Mucosa of gallbladder (tissue), 1 donor: Measurements from ENCODE around the gene CDH4. TPM values are rescaled to one million over a fixed set of nuclear protein-coding genes. Genes with fewer than 3 reads are reported as not detected.

Experiments used
- DNase-seq: peaks from one replicate; pipeline ENCODE4 v3.0.0-alpha.2; 2020; ENCODE audit warnings: low spot score
- total RNA-seq: library from RNA; stranded (reverse); gene quantifications from one replicate; pipeline ENCODE4 v1.2.1, GENCODE V29; 2021
- donor health status: DM: no; HTN: no; CAD: no.

Gene CDH4
- total RNA-seq, 1 donor from 2014 or later: 3.5 TPM

DNA sequence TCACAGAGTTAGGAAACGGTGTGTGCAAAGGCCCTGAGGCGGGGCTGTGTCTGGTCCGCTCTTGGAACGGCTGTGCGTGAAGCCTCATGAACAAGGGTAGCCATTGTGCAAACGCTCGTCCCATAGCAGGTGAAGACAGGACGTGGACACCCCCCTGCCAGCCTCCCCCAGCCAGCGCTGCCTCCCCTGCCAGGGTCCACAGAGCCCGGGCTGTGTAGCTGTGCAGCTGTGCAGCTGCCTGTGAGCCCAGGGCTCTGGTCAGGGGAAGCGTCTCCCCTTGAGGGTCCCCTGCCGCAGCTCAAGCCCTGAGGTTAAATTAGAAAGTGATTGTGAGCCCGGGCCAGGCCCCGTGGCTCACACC is 674.2 kb downstream of the CDH4 start:
- no peak for DNase-seq

DNA sequence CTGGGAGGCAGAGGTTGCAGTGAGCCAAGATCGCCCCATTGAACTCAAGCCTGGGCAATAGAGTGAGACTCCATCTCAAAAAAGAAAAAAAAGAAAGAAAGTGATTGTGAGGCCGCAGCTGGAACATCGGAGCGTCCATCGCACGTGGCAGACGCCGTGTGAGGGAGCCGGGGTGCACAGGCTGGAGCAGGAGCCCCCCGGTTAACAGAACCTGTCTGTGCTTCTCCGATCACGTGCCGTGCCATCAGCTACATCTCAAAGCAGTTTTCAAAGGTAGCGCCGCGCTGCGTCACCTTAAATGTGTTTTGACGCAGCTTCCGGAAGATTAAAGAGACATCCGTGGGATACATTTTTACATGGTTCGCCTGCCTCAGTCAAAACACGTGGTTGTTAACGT is 674.7 kb downstream of the CDH4 start:
- DNase-seq: no peak

DNA sequence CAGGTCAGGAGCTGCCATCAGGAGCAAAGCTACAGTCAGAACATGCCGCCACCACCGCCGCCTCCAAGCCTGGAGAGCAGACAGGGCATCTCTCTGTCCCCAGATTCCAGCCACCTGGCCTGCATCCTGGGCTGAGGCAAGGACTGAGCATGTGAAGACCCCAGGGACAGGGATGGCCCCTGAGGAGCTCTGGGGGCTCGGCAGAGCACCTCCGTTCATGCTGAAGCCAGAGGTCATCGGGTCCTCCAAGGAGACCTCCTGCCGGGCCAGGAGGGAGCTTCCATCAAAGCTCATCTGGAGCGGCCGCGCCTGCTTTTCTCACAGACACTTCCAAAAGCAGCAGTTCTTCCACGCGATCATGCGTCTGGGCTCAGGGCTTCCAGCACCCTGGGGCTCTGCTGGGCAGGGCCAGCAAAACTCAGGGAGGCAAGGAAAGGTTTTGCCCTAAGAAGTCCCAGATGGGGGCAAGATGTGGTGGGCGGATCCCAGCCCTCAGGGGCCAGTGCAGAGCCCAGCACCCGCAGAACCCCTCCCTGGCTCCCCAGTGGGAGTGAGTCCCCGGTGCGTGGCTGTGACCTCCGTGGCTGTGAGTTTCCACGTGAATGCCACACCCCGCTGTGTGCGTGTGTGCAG is 675.2 kb downstream of the CDH4 start:
- no peak for DNase-seq

DNA sequence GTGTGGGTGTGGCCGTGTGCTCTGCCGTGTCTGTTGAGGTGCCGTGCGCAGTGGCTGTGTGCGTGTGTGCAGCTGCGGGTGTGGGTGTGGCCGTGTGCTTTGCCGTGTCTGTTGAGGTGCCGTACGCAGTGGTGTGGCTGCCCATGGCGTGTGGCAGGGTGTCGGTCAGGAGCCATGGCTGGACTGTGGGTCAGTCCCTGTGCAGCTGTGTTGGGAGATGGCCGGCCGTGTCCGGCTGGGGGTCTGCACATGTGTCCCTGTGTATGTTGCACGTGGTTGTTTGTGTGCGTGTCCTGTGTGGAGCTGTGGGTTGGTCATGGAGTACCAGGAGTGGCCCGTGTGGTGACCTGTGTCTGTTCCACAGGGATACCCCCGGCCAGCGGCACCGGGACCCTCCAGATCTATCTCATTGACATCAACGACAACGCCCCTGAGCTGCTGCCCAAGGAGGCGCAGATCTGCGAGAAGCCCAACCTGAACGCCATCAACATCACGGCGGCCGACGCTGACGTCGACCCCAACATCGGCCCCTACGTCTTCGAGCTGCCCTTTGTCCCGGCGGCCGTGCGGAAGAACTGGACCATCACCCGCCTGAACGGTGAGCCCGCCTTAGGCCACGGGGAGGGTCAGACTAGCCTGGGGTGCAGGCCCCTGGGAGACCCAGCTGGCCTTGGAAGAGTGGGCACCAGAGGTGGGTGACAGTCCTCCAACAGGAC is 675.9 kb downstream of the CDH4 start:
- DNase-seq: no peak

DNA sequence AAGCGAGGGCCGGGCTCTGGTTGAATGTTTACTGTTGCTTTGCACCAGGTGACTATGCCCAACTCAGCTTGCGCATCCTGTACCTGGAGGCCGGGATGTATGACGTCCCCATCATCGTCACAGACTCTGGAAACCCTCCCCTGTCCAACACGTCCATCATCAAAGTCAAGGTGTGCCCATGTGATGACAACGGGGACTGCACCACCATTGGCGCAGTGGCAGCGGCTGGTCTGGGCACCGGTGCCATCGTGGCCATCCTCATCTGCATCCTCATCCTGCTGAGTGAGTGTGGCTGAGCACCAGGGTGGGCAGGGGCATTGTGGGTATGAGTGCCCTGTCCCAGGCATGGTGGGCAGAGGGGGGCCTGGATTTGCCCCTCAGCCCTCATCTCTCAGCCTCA is 677.5 kb downstream of the CDH4 start:
- DNase-seq: no peak

DNA sequence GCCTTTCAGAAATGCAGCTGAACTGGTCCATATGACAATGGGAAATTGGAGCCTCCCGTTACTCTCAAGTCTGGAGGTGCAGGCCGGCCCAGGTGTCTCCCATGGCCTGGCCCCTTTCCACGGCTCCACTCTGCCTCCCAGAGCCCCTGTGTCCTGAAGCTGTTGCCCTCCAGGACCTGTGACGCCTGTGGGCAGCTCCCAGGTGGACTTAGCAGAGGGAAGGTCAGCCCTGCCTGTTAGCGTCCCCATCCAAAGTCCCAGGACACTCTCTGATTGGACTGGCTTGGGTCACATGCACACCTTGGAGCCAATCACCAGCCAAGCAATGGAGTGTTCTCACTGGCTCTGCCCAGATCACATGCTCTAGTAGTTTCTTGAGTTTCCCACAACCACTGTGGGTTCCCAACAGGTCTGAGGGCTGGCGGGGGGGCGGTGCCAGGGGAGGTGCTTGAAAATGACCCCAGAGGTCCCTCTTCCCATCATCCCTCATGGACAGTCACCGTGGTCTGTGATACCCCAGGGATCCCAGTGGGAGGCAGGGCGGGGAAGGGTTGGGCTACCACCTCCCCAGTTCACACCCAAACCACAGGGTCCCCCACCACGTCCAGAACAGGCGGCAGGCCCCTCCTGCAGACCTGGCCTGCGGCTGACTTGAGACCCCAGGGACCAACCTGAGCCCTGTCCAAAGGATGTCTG is 678.1 kb downstream of the CDH4 start:
- no peak for DNase-seq

DNA sequence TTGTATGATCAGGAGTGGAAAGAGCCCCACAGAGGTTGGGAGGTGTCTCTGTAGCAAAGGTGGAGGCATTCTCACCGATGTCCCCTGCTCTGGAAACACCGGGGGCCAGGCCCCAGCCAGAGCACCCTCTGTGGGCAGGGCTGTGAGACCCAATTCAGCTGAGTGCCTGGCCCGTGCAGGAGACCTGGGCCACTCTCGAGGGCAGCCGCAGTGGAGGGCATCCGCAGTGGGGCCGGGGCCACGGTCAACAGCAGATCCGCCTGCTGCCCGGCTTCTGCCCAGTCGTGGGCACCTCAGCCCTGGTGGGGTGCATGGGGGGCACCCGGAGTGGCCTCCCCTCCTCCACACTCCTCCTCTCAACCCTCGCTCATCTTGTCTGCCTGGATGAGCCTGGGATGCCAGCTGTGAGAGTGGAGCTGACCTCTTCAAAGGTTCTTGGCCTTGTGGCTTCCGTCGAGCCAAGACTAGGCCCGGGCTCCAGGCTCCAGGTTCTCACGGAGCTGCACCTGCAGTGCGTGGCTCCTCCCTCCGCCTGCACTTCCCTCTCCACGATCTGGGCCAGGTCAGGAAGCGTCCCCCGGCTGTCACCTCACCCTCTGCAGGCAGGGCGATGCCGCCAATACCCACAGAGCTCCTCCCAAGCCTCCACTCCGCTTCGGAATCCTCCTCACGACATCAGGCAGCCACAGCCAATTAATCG is 678.9 kb downstream of the CDH4 start:
- DNase-seq: no peak

DNA sequence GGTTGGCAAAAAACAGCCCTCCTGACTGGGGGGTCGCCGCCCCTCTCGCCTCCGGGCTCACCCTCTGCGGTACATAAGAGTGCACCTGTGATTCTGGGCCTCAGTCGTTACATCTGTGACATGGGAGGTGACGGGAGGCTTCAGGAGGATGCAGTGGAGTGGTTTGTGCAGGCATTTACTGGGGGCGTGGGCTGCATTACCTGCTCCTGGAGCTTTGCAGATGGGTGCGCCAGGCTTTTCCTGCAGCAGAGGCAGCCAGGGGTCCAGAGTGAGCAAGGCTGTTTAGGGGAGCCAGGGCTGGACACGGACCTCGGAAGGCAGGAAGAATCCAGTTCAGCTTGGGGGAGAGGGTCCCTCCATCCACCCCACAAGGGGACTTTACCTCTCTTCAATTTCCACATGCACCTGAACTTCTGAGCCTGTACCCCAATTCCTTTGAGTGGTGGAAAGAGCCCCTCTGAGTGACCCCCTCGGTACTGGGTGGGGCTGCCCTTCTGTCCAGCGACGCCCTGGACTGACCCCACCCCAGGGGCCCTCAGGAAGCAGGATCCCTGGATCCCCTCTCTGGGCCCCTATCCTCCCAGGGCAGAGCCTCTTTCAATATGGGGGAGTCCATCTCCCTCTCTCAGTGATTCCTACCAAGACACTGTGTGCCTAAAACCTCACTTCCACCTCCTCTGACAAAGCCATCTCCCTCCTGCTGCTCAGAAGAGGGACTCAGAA is 679.6 kb downstream of the CDH4 start:
- DNase-seq: no peak

DNA sequence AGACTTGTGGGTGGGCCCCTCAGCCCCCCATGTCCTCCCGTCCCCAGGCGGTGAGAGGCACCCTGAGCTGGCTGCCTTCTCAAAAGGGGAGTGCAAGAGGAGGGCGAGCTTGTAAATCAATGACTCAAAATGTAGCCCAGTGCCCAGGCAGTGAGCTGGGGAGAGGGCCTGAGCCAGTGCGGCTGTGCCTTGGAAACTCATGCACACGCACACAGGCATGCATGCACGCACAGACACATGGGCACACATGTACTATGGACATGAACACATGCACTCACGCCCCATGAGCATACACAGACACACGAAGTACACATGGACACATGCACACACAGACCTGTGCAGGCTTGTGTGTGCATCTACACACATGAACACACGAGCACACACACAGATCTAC is 680.1 kb downstream of the CDH4 start:
- no peak for DNase-seq

DNA sequence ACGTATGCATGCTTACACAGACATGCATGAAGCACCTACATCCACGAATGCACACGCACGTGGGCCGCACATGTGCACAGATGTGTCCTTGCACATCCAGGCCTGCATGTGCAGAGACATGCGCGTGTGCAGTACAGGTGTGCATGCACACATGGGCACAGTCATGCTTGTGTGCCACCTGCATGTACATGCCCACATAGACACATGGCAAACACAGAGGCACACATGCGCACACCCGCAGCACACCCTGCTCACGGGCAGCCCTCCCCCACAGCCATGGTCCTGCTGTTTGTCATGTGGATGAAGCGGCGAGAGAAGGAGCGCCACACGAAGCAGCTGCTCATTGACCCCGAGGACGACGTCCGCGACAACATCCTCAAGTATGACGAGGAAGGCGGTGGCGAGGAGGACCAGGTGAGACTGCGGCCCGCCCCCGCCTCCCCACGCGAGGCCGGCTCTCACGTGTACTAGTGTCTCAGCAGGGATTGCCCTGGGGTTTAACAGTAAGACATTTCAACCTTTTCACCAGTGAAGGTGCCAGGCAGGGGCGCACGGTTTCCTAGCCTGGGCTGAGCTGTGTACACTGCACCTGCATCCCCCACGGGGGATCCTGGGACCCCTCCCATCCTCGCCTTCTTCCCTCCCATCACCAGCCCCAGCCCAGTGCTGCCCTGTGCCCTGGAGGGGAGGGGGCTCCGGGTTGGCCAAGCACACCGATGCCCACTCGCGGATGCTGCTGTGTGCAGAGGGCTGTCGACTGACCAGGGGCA is 680.8 kb downstream of the CDH4 start:
- DNase-seq: no peak

DNA sequence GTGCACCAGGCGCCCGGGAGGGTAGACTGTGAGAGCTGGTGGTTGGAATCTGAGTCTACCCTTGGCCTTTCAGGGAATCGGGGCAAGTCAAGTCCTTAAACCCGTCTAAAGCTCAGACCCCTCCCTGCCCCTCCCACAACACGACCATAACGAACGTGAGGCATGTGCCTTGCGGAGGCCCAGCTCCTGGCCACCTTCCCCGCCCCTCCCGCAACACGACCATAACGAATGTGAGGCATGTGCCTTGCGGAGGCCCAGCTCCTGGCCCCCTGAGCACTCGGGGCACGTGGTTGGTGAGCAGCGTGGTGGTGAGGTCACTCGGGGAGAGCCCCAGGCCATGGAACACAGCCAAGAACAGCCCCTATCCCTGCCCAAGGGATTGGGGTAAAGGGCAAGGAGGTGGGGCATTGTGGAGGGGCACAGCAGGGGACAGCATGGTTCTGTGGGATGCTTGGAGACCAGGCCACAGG is 681.5 kb downstream of the CDH4 start:
- no peak for DNase-seq

DNA sequence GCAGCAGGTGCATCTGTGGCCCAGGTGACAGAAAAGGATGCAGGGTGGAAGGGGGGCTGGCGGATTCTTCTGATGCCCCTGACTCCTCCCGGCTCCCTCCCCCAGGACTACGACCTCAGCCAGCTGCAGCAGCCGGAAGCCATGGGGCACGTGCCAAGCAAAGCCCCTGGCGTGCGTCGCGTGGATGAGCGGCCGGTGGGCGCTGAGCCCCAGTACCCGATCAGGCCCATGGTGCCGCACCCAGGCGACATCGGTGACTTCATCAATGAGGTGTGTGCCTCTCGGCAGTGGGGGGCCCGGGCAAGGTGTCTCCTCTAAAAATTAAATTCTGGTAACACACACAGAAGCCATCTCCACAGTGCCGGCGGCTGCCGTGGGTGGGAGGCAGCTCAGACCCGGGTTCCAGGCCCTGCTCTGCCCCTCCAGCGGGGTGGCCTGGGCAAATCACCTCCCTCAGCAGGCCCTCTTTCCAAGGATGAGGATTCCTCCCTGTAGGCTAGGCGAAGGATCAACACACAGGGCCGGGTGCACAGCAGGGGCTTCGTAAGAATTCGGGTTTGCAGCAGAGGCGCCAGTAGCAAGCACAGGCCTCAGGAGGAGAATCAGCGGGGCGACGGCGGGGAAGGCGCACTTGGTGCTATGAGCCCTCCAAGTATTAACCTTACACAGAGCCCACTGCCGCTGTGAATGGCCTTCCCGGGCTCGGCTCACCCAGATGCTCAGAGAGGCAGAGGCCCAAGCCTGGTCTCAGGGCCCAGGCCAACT is 682.1 kb downstream of the CDH4 start:
- no peak for DNase-seq

DNA sequence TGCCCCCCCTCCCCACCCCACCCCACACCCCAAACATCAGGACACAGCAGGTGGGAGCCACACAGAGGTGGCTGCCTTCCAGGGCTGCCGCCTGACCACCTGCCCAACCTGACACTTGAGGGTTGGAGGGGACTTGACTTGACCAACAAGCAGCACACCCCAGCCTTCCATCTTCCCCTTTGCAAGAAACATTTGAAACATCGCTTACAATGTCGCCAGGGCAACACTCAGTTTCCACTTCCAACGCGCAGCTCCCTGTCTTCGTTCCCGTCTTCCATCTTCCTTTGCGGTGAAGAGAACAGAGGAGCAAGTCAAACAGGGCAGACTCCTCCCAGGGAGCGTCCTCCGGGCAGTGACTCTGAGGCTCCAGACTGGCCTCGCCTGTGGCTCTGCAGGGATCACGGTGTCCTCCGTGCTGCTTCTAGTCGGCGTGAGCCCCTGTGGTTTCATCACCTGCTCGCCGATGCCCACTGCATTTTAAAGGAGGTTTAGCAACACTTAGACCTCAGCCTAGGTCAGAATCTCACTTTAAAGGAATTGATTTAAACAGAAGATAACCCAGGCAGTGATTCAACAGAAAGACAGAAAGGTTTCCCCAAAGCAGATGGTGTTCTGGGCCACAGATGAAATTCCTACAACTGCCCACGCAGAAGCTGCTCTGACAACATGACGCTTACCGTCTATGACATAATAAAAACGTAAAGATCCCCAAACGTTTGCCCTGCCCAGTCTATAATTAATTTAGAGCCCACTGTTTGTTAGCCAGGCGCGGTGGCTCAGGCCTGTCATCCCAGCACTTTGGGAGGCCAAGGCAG is 682.9 kb downstream of the CDH4 start:
- DNase-seq: no peak

DNA sequence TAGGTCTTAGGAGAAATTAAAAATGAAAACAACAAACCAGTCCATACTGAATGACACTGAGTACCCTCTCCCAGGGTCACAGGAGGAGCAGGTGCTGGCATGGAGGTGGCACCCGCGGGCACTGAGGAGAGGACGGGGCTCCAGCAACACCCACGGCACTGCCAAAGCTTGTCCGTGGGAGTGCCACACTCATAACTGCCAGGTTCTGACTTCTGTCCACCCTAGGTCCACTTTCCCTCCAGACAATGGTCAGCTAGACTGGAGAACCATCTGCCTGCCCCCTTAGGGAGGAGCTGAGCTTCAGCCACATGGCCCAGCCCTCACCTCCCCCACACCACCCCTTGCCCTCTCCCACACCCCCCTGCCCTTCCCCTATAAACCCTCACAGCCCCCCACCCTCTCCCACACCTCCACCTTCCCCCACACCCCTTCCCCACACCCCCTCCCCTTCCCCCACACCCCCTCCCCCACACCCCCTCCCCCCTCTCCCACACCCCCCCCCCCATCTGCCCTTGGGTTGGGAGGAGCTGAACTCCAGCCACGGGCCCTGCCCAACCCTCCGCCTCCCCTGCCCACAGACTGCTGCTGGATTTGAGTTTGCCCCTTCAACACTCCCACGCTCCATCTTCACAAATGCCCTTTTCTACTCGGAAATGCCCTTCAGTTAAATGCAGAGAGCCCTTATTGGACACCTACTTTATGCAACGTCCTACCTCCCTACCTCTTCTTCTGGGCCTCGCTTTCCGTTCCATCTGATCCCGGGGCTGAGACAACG is 684.1 kb downstream of the CDH4 start:
- DNase-seq: no peak

DNA sequence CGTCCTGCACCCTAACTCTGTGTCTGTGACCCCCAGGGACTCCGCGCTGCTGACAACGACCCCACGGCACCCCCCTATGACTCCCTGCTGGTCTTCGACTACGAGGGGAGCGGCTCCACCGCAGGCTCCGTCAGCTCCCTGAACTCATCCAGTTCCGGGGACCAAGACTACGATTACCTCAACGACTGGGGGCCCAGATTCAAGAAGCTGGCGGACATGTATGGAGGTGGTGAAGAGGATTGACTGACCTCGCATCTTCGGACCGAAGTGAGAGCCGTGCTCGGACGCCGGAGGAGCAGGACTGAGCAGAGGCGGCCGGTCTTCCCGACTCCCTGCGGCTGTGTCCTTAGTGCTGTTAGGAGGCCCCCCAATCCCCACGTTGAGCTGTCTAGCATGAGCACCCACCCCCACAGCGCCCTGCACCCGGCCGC is 684.7 kb downstream of the CDH4 start:
- DNase-seq: no peak

DNA sequence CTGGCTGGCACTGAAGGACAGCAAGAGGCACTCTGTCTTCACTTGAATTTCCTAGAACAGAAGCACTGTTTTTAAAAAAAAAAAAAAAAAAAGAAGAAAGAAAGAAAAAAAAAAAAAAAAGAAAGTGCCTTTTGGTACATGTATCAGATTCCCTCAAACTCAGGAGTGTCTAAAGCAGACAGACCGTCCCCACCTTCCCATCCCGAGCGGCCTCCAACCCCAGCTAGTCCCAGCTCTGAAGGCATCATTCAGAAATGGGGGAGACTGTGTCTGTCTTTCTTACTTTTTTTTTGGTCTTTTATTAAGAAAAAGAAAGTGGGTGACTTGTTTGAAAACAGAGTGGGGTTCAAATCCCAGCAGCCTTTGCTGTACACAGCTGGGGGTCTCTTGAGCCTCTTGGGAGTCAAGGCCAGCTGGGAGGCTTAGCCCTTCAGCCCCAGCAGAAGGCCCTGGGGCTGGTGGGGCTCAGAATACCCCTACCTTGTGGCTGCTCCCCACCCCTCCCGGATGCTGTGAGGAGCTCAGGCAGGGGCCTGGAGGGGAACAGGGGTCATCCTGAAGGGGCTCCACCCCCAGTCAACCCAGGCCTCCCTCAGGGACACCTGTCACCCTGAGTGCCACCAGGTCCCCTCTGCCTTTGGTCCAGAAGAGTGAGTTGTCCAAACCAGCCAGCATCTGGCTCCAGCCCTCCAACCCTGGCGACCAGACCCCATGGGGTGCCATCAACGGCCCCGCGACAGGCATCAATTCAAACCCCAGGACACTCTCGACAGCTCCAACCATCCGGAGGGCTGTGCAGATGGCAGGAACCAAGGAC is 685.3 kb downstream of the CDH4 start:
- no peak for DNase-seq

DNA sequence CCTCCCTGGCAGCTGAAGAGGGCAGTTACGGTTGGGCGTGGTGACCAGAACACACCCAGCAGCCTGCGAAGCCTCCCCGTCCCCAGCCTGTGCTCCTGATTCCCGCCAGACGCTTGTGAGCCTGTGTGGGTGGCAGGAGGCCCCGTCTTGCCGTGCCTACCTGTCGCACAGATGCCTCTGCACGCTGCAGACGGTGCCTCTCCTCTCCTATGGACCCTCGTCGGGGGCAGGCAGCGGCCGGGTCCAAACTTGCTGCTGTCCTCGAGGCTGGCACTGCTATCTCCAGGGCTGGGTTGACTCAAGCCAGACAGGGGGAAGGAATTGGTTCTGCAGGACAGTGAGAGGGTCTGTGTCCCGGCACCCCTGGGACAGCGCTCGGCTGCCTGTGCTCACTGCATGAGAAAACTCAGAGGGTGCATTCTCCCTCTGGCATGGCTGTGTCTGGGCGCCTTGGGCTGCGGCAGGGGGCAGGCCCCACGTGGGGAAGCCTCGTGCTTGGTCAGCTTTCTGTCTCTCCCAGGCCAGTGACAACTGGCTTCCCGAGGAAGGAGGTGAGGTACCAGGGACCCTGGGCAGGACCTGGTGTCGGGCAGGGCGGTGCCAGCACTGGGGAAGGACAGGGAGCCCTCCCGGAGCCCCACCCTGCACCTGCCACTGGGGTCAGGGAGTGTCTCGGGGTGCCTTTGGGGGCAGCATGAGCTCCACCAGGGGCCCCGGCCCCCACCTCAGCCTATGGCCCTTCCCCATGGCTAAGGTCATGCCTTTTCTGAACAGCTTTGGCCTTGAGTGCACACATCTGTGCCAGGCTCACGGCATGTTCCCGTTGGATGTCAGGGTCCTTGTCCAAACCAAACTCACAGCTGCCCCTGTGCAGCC is 686.1 kb downstream of the CDH4 start:
- DNase-seq: no peak
